IMR-90 (cell line): ENCODE data around the gene SOX6.

Experiments
- POLR2A ChIP-seq: IDR thresholded peaks from 2 replicates; pipeline ENCODE4 v1.6.1; 2012; ENCODE audit warnings: mild to moderate bottlenecking, low read depth, low read length
- RCOR1 ChIP-seq: IDR thresholded peaks from 2 replicates; pipeline ENCODE4 v1.6.1; 2012; ENCODE audit warnings: mild to moderate bottlenecking, low read length, improper control_type of control experiment; ENCODE audit not compliant: insufficient replicate concordance
- TF ChIP-seq, protein P1 (sequence below): conservative IDR thresholded peaks from 2 replicates; pipeline ENCODE4 v1.5.1; 2012; ENCODE audit warnings: mild to moderate bottlenecking, low read depth, low read length, improper control_type of control experiment

DNA sequence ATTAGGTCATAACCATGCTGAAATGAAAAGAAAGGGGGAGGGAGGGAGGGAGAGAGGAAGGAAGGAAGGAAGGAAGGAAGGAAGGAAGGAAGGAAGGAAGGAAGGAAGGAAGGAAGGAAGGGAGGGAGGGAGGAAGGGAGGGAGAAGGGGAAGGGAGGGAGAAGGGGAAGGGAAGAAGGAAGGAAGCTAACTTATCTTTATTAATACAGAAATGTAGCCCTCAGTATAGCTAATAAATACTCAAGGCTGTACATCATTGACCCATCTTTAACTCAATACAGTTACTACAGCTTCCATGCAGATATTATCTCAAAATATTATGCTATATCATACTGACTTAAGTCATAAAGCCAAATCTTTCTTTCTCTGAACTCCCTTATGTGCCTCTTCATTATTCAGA, 17.4 kb upstream of the SOX6 start:
- TF ChIP-seq, protein P1, sequence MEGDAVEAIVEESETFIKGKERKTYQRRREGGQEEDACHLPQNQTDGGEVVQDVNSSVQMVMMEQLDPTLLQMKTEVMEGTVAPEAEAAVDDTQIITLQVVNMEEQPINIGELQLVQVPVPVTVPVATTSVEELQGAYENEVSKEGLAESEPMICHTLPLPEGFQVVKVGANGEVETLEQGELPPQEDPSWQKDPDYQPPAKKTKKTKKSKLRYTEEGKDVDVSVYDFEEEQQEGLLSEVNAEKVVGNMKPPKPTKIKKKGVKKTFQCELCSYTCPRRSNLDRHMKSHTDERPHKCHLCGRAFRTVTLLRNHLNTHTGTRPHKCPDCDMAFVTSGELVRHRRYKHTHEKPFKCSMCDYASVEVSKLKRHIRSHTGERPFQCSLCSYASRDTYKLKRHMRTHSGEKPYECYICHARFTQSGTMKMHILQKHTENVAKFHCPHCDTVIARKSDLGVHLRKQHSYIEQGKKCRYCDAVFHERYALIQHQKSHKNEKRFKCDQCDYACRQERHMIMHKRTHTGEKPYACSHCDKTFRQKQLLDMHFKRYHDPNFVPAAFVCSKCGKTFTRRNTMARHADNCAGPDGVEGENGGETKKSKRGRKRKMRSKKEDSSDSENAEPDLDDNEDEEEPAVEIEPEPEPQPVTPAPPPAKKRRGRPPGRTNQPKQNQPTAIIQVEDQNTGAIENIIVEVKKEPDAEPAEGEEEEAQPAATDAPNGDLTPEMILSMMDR, result no peak
- no peak for TF ChIP-seq RCOR1
- no peak for TF ChIP-seq POLR2A
